GM23338 (cell line): ENCODE results near the gene TLX3. TPM values are rescaled to one million over a fixed set of nuclear protein-coding genes. Genes with fewer than 3 reads are reported as not detected.

Experiments
- ATAC-seq: fragments of 200-7000 bp; cut with Tn5 transposase; 3 replicates; pipeline ENCODE4 v1.9.1; 2020
- DNase-seq: peaks from one replicate; pipeline ENCODE4 v3.0.0-alpha.2; 2015; ENCODE audit warnings: low spot score
- H2AFZ ChIP-seq: fragments of 200-600 bp; sonication (generic); 2 replicates; pipeline ENCODE4 v1.8.0; 2016; ENCODE audit warnings: antibody characterized with exemption, mild to moderate bottlenecking, moderate library complexity
- H3F3A ChIP-seq: fragments of 200-600 bp; sonication (generic); replicated peaks from 2 replicates; pipeline ENCODE4 v1.8.0; 2017; ENCODE audit warnings: antibody characterized with exemption, mixed run types, low read depth
- H3K27ac ChIP-seq: fragments of 200-600 bp; sonication (generic); 2 replicates; pipeline ENCODE4 v1.6.1; 2016; ENCODE audit warnings: low read depth
- H3K27me3 ChIP-seq: fragments of 200-600 bp; sonication (generic); 2 replicates; pipeline ENCODE4 v1.8.0; 2016; ENCODE audit warnings: mild to moderate bottlenecking, mixed run types, moderate library complexity; ENCODE audit not compliant: insufficient read depth
- H3K36me3 ChIP-seq: fragments of 200-600 bp; sonication (generic); 2 replicates; pipeline ENCODE4 v1.8.0; 2016; ENCODE audit warnings: mild to moderate bottlenecking; ENCODE audit not compliant: insufficient read depth
- H3K4me1 ChIP-seq: fragments of 200-600 bp; sonication (generic); 2 replicates; pipeline ENCODE4 v1.8.0; 2016; ENCODE audit warnings: mild to moderate bottlenecking, moderate library complexity; ENCODE audit not compliant: insufficient read depth
- H3K4me2 ChIP-seq: fragments of 200-600 bp; sonication (generic); 2 replicates; pipeline ENCODE4 v1.7.1; 2017; ENCODE audit warnings: mixed run types
- H3K4me3 ChIP-seq: fragments of 200-600 bp; sonication (generic); 2 replicates; pipeline ENCODE4 v1.6.1; 2016; ENCODE audit warnings: mixed run types
- H3K79me2 ChIP-seq: fragments of 200-600 bp; sonication (generic); replicated peaks from 2 replicates; pipeline ENCODE4 v1.8.0; 2017; ENCODE audit warnings: mild to moderate bottlenecking; ENCODE audit not compliant: insufficient read depth
- H3K9me2 ChIP-seq: fragments of 200-600 bp; sonication (generic); 2 replicates; pipeline ENCODE4 v1.8.0; 2017; ENCODE audit not compliant: insufficient read depth
- H4K20me1 ChIP-seq: fragments of 200-600 bp; sonication (generic); replicated peaks from 2 replicates; pipeline ENCODE4 v1.8.0; 2017; ENCODE audit warnings: mild to moderate bottlenecking; ENCODE audit not compliant: insufficient read depth
- H3K27ac Mint-ChIP-seq: 2 replicates; pipeline ENCODE4 v1.8.0; 2020; ENCODE audit warnings: inconsistent platforms, mild to moderate bottlenecking, moderate library complexity, mixed read lengths
- H3K27me3 Mint-ChIP-seq: 3 replicates; pipeline ENCODE4 v1.8.0; 2022; ENCODE audit warnings: low read depth, mild to moderate bottlenecking, moderate library complexity, mixed read lengths, inconsistent platforms; ENCODE audit not compliant: insufficient read depth, poor library complexity
- H3K36me3 Mint-ChIP-seq: 3 replicates; pipeline ENCODE4 v1.8.0; 2021; ENCODE audit warnings: low read depth, mild to moderate bottlenecking, inconsistent platforms, moderate library complexity, mixed read lengths
- H3K4me1 Mint-ChIP-seq: 3 replicates; pipeline ENCODE4 v1.8.0; 2020; ENCODE audit warnings: mild to moderate bottlenecking, inconsistent platforms, mixed read lengths
- H3K4me3 Mint-ChIP-seq: 3 replicates; pipeline ENCODE4 v1.8.0; 2021; ENCODE audit warnings: moderate library complexity, mild to moderate bottlenecking, inconsistent platforms, mixed read lengths
- H3K9me3 Mint-ChIP-seq: 3 replicates; pipeline ENCODE4 v1.8.0; 2020; ENCODE audit warnings: moderate library complexity, mild to moderate bottlenecking, inconsistent platforms, mixed read lengths
- CREB1 ChIP-seq: fragments of 250-450 bp; sonication (Bioruptor Pico); IDR thresholded peaks from 2 replicates; pipeline ENCODE4 v1.5.0; 2020; ENCODE audit warnings: low read depth, mild to moderate bottlenecking, moderate library complexity
- CTCF ChIP-seq, 2 experiments: fragments of 200-600 bp in 1 of 2; sonication (generic) in 1 of 2; conservative IDR thresholded peaks; 2 replicates each; pipeline versions ENCODE4 v1.5.1 to v1.6.1; 2016 to 2017; ENCODE audit warnings: antibody characterized with exemption in 2 of 2, low read depth in 2 of 2, mild to moderate bottlenecking in 2 of 2, moderate library complexity in 1 of 2
- ETS1 ChIP-seq: IDR thresholded peaks from 2 replicates; pipeline ENCODE4 v1.6.1; 2016; ENCODE audit warnings: antibody characterized with exemption
- EZH2 ChIP-seq: fragments of 200-600 bp; sonication (generic); IDR thresholded peaks from one replicate; pipeline ENCODE4 v1.8.0; 2017; ENCODE audit warnings: antibody characterized with exemption, mild to moderate bottlenecking, low read depth; ENCODE audit not compliant: unreplicated experiment
- EZH2phosphoT487 ChIP-seq: fragments of 200-600 bp; sonication (generic); IDR thresholded peaks from one replicate; pipeline ENCODE4 v1.8.1; 2018; ENCODE audit warnings: antibody characterized with exemption; ENCODE audit not compliant: unreplicated experiment
- JUNB ChIP-seq: IDR thresholded peaks from one replicate; pipeline ENCODE4 v1.6.1; 2016; ENCODE audit warnings: antibody characterized with exemption; ENCODE audit not compliant: unreplicated experiment
- NANOG ChIP-seq: IDR thresholded peaks from 2 replicates; pipeline ENCODE4 v1.6.1; 2016; ENCODE audit warnings: antibody characterized with exemption, borderline replicate concordance
- REST ChIP-seq: IDR thresholded peaks from one replicate; pipeline ENCODE4 v1.6.1; 2018; ENCODE audit warnings: antibody characterized with exemption; ENCODE audit not compliant: unreplicated experiment
- polyA plus RNA-seq: library from polyadenylated mRNA; unstranded; fragments of >200 nt; fragmentation: Nextera tagmentation; extraction: Ambion mirVana; gene quantifications from 2 replicates; pipeline ENCODE4 v1.2.1, GENCODE V29; 2016
- total RNA-seq: library from RNA; depleted of rRNA; stranded (reverse); fragments of >200 nt; shearing (Covaris generic); gene quantifications from 2 replicates; pipeline ENCODE4 v1.2.3, GENCODE V29; 2014

TLX3 gene
- total and polyA plus RNA-seq, 2 experiments from 2014 or later = 0.83 TPM; not detected in 1

- Histone ChIP-seq H3K36me3 (no peaks in the 10 kb centered on the region), H3K27ac (no peak overlapping the region), H3K27me3 (peaks cover 100% of the 10 kb centered on the region), H3K4me2 (peak overlapping the region; percentile 82), H3F3A (no peaks in the 10 kb centered on the region; the same call in 1 of the 2 replicates), H2AFZ (peak overlapping the region; percentile 47; the same call in 1 of the 2 replicates), H3K9me2 (no peaks in the 10 kb centered on the region), H3K4me1 (peaks cover 33% of the 10 kb centered on the region), H3K4me3 (peak overlapping the region; percentile 52), H3K79me2 (no peaks in the 10 kb centered on the region), H4K20me1 (peaks cover 20% of the 10 kb centered on the region)
- H3K27ac Mint-ChIP-seq = no peak overlapping the region
- H3K36me3 Mint-ChIP-seq = no peaks in the 10 kb centered on the region; the same call in 2 of the 3 replicates
- peak; percentile 78 for DNase-seq
- TF ChIP-seq CTCF (conservative IDR thresholded peaks at IDR 0.05; ENCODE audit: low read depth in 2 of 2) (peak; percentile 53 to 68), EZH2phosphoT487 (no peak)
- H3K9me3 Mint-ChIP-seq = peaks cover 8% of the 10 kb centered on the region
- H3K27me3 Mint-ChIP-seq = peaks cover 96% of the 10 kb centered on the region
- H3K4me3 Mint-ChIP-seq = peak overlapping the region; percentile 65
- ATAC-seq = peak; percentile 2
- H3K4me1 Mint-ChIP-seq = peaks cover 37% of the 10 kb centered on the region
Observed at GRCh38 chr5:171310212-171310818, 1.3 kb downstream of the TLX3 start.

GRCh38 chr5:171310819-171311321 is 1.8 kb downstream of the TLX3 start:
- no peak for DNase-seq
- no peak overlapping the region for H3K27ac Mint-ChIP-seq
- no peak for ATAC-seq
- Histone ChIP-seq H3K27ac (no peak overlapping the region), H3F3A (peaks cover 4% of the 10 kb centered on the region; the same call in 1 of the 2 replicates), H3K4me2 (peak overlapping the region; percentile 82), H3K4me3 (peak overlapping the region; percentile 52), H2AFZ (0 out of 2 replicates have a peak overlapping the region, but pooled peaks have one; percentile 47), H3K4me1 (peaks cover 33% of the 10 kb centered on the region), H3K36me3 (no peaks in the 10 kb centered on the region), H3K27me3 (peaks cover 100% of the 10 kb centered on the region), H3K79me2 (no peaks in the 10 kb centered on the region), H4K20me1 (peaks cover 19% of the 10 kb centered on the region), H3K9me2 (no peaks in the 10 kb centered on the region)
- H3K27me3 Mint-ChIP-seq = peaks cover 96% of the 10 kb centered on the region
- peaks cover 38% of the 10 kb centered on the region for H3K4me1 Mint-ChIP-seq
- H3K4me3 Mint-ChIP-seq = peak overlapping the region; percentile 65
- no peaks in the 10 kb centered on the region; the same call in 2 of the 3 replicates for H3K36me3 Mint-ChIP-seq
- peaks cover 8% of the 10 kb centered on the region for H3K9me3 Mint-ChIP-seq
- TF ChIP-seq EZH2 (peak; percentile 99), CREB1 (no peak), EZH2phosphoT487 (peak; percentile 93)

- peaks cover 96% of the 10 kb centered on the region for H3K27me3 Mint-ChIP-seq
- H3K9me3 Mint-ChIP-seq = peaks cover 8% of the 10 kb centered on the region
- Histone ChIP-seq H3K36me3 (no peaks in the 10 kb centered on the region), H4K20me1 (peaks cover 14% of the 10 kb centered on the region), H3F3A (peaks cover 4% of the 10 kb centered on the region; the same call in 1 of the 2 replicates), H3K79me2 (no peaks in the 10 kb centered on the region), H3K27me3 (peaks cover 100% of the 10 kb centered on the region), H3K27ac (no peak overlapping the region), H3K4me1 (peaks cover 37% of the 10 kb centered on the region), H3K4me2 (peak overlapping the region; percentile 82), H3K9me2 (no peaks in the 10 kb centered on the region), H2AFZ (no peak overlapping the region), H3K4me3 (peak overlapping the region; percentile 52)
- no peaks in the 10 kb centered on the region; the same call in 2 of the 3 replicates for H3K36me3 Mint-ChIP-seq
- peak overlapping the region; percentile 59; the same call in 2 of the 3 replicates for H3K4me3 Mint-ChIP-seq
- no peak overlapping the region for H3K27ac Mint-ChIP-seq
- ATAC-seq (peak; percentile 3), DNase-seq (peak; percentile 79)
- TF ChIP-seq EZH2phosphoT487 (peak; percentile 29), CREB1 (no peak), JUNB (no peak), REST (no peak), ETS1 (no peak), EZH2 (peak; percentile 64), NANOG (no peak)
- peaks cover 41% of the 10 kb centered on the region for H3K4me1 Mint-ChIP-seq
Observed at GRCh38 chr5:171311322-171312077, 2.5 kb downstream of the TLX3 start.
